ENCODE results near the gene C2CD2. TPM values are rescaled to one million over a fixed set of nuclear protein-coding genes. Genes with fewer than 3 reads are reported as not detected.

C2CD2 gene
- polyA plus RNA-seq, 1 of the 3 experiments (the other 2 are of a cell fraction) = 9.7 TPM

GRCh38 chr21:41861255-41861654, 92.6 kb downstream of the C2CD2 start:
- no peaks in the 10 kb centered on the region for H3K27me3 ChIP-seq (ENCODE audit: insufficient read depth)
- peaks cover 0 to 3% of the 10 kb centered on the region in 2 experiments; a peak in 1 of 4 replicates for H3K4me1 ChIP-seq (ENCODE audit: control insufficient read depth in 1 of 2, insufficient read depth in 2 of 2, low read depth in 1 of 2, low read length in 1 of 2)
- no peak overlapping the region for H2AFZ ChIP-seq (ENCODE audit: low read depth)
- H3K36me3 ChIP-seq (replicated peaks in 1 of 2; ENCODE audit: control insufficient read depth in 1 of 2, insufficient read depth in 2 of 2, low read length in 1 of 2) = peaks cover 0 to 13% of the 10 kb centered on the region in 2 experiments
- no peak overlapping the region for H3K9ac ChIP-seq
- no peaks in the 10 kb centered on the region for H3K9me3 ChIP-seq
- no peaks in the 10 kb centered on the region for H4K20me1 ChIP-seq (ENCODE audit: insufficient read depth)
- TF ChIP-seq POLR2AphosphoS5 (IDR thresholded peaks at IDR 0.05; ENCODE audit: low read depth, low read length) (no peak), RFX5 (IDR thresholded peaks at IDR 0.05; ENCODE audit: low read length) (no peak), MEF2A (IDR thresholded peaks at IDR 0.05; ENCODE audit: borderline replicate concordance, low read depth) (no peak), TEAD4 (IDR thresholded peaks at IDR 0.05; ENCODE audit: borderline replicate concordance, insufficient read depth) (no peak), GATA2 (CRISPR knock-in tag; IDR thresholded peaks at IDR 0.05) (no peak), NRF1 (IDR thresholded peaks at IDR 0.05; ENCODE audit: low read depth, low read length) (no peak), TAF1 (IDR thresholded peaks at IDR 0.05; ENCODE audit: borderline replicate concordance, low read depth, low read length) (no peak), GABPA (IDR thresholded peaks at IDR 0.05; ENCODE audit: low read depth) (no peak), USF2 (IDR thresholded peaks at IDR 0.05; ENCODE audit: borderline replicate concordance, low read depth, low read length) (no peak), CTCF (IDR thresholded peaks at IDR 0.05) (no peak)
- TF ChIP-seq, protein P1, sequence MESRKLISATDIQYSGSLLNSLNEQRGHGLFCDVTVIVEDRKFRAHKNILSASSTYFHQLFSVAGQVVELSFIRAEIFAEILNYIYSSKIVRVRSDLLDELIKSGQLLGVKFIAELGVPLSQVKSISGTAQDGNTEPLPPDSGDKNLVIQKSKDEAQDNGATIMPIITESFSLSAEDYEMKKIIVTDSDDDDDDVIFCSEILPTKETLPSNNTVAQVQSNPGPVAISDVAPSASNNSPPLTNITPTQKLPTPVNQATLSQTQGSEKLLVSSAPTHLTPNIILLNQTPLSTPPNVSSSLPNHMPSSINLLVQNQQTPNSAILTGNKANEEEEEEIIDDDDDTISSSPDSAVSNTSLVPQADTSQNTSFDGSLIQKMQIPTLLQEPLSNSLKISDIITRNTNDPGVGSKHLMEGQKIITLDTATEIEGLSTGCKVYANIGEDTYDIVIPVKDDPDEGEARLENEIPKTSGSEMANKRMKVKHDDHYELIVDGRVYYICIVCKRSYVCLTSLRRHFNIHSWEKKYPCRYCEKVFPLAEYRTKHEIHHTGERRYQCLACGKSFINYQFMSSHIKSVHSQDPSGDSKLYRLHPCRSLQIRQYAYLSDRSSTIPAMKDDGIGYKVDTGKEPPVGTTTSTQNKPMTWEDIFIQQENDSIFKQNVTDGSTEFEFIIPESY (IDR thresholded peaks at IDR 0.05; ENCODE audit: borderline replicate concordance, low read depth) = no peak
- no peaks in the 10 kb centered on the region for H3K9me2 ChIP-seq
- H3K79me2 ChIP-seq (ENCODE audit: insufficient read depth) = peaks cover 6% of the 10 kb centered on the region
- H3K4me3 ChIP-seq (ENCODE audit: low read depth in 2 of 2, low read length in 1 of 2) = no peak overlapping the region
- POLR2A ChIA-PET = no interaction called here
- 93% methylated on average over 4 of the region's 4 CpGs for whole genome bisulfite sequencing (ENCODE audit: low lambda C conversion rate)
- no peaks in the 10 kb centered on the region for H3F3A ChIP-seq (replicated peaks; ENCODE audit: insufficient read depth)
- DNase-seq = no peak
- H3K4me2 ChIP-seq = no peak overlapping the region
- CTCF ChIA-PET = interaction anchor here (1.1 kb wide), 1 partner anchor 255 kb away, joined by 5 read pairs; no protein-coding TSS in a partner anchor
- H3K27ac ChIP-seq (ENCODE audit: low read depth in 2 of 2, low read length in 1 of 2) = no peak overlapping the region
